HG03103 (cell line): ENCODE data around the gene ZIC5.
A peak's percentile ranks its signal among the peaks of the same experiment; 100 is the strongest.

ENCODE experiments used
- ATAC-seq: cut with Tn5 transposase; IDR thresholded peaks from one replicate; pipeline ENCODE4 v1.9.1; 2021; ENCODE audit warnings: low read depth; ENCODE audit not compliant: unreplicated experiment

ZIC5 gene

DNA sequence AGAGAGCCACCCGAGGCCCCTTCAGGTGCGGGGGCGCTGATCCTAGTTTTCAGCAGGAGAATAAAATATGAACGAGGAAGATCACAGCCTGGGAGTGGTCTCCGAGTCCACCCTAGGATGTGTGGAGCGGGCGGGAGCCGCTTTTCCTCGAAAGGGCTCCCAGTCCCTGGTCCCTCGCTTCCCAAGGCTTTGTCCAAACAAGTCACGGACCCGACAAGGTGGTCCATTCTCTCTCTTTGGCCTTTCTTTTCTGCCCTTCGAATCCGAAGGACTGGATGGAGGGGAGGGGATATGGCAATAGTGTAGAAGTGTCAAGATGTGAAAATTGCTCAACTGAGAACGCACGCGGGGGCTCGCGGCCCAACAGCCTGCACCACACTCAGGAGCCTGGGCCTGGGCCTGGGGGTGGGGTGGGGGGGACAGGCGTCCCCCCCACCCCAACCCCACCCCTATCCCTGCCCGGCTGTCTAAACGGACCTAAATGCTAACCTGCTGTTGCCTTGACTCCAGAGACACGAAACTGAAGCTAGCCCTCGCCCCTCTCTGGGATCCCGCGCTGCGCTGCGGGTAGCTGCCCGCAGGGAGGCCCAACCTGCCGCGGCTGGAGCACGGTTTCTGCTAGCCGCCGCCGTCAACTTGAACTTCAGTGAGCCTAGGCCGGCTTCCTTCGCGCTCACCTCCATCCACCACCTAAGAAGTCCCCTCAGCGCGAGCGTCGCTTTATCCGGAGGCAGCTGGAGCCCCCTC is 17.1 kb upstream of the ZIC5 start:
- ATAC-seq = no peak

DNA sequence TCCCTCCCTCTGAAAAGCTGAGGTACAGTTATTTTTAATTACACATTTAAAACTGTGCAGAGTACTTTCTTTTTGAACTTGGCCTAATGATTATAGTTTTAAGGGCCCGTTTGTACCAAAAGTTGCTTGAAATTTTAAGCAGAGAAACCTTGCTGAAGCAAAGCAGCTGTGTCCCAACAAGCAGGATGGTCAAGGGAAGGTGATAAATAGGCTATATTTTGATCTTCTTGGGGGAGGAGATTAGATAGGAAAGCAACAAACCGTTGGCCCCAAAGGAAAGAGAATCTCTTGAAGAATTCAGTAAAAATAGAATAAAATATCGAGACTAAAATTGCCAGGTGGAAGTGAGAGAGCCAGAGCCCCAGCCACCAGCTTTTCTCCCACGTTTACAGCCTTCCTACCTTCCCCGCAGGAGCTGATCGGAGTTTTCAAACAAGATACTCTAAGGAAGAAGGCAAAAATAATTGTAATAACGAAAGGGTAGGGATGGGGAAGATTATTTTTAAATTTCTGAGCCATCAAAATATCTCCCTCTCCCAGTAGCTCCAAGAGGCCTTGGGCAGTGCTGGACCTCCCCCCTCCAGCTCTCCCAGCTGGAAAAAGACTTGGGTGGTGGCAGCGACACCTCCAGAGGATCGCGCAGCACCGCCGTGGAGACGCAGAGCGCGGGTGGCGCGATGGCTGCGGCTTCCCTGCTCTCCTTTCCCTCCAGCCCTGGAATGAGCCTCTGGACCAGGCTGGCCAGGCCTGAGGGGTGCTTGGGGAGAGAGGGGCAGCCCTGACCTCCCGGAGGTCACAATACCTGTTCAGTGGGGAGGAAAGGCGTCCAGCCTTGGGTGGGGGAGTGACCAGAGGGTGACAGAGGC is 15.8 kb upstream of the ZIC5 start:
- no peak for ATAC-seq

DNA sequence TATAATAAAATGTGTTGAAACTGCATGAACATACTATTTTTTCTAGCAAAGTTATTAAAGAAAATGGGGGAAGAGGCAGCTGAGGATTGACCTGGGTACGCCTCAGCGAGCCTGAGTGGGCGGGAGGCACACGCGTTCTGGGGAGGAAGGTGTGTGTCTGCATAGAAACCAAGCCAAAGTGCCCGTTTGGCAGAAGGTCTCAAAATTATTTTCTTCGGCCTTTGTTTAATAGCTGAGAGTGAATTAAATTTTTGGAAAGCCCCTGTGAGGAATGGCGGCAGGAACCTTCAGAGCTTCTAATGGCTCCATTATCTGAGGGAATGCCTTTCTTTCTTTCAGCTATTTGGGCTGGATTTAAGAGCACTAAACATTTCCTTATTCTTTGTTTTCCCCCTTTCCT is 15.2 kb upstream of the ZIC5 start:
- no peak for ATAC-seq

DNA sequence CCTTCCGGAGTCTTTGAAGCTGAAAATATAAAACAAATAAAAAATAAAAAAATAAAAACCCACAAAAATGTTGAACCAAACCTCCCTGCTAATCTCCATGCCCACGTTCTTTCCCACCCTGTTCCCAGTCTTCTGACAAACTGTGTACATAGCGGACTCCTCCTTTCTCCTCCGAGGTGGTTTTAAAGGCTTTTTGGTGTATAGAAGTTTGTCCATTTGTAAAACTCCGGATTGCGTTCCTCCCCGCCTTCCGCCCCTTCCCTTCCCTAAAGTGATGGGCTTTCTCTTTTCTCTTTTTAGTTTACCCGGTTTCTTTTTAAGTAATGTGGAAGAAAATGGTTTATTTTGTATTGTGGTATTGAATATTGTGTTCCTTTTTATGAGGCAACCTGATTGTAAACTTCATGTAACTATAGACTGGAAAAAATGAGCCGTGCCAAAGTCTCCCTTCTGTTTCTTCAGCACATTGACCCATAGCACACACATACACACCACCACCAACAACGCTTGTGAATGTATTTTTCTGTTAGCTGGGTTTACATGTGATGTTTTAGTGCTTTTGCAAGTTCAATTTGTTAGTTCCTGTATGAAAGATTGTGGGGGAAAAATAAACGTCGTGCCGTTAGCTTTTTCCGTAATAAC is 14.4 kb upstream of the ZIC5 start:
- ATAC-seq = no peak

DNA sequence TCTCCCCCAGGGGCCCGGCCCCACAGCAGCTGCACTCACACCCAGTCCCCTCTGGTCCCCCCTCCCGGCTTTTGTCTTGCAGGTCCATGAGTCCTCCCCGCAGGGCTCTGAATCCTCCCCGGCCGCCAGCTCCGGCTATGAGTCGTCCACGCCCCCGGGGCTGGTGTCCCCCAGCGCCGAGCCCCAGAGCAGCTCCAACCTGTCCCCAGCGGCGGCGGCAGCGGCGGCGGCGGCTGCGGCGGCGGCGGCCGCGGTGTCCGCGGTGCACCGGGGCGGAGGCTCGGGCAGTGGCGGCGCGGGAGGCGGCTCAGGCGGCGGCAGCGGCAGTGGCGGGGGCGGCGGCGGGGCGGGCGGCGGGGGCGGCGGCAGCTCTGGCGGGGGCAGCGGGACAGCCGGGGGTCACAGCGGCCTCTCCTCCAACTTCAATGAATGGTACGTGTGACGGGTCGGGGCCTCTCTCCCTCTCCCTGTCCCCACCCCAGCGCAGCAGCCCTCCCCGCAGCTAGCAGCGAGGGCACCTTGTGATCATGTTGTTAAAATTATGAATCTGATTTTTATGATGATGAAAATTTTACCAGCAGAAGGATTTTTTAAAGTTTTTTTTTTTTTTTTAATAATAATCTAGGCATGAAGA is 13.8 kb upstream of the ZIC5 start:
- no peak for ATAC-seq

DNA sequence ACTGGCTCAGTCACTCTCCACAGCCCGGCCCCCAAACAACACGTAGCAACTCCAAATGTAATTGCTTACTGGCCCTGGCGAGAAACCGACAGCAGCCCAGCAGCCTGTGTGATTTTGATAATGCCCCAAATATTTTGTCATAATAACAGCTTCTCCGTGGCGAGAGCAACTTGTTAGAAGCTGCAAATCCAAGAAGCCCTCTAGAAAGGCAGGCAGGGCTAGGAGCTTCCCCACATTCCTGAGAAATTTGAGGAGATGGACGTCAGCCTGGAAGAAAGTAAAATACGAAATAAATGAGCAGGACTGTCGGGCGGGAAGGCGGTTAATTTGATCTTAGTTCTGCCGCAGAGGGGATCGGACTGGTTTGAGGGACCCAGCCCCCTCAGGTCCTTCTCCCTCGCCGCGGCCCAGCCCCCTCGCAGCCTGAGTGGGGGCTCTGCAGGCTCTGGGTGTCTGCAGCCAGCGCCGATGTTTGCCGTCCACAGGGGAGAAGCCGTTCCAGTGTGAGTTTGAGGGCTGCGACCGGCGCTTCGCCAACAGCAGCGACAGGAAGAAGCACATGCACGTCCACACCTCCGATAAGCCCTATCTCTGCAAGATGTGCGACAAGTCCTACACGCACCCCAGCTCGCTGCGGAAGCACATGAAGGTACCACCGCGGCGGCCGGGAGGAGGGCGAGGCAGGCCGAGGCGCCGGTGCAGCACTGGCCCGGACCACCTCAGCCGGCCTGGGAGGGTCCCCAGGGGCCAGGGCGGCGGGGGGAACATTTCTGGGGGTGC is 13.1 kb upstream of the ZIC5 start:
- ATAC-seq = no peak

DNA sequence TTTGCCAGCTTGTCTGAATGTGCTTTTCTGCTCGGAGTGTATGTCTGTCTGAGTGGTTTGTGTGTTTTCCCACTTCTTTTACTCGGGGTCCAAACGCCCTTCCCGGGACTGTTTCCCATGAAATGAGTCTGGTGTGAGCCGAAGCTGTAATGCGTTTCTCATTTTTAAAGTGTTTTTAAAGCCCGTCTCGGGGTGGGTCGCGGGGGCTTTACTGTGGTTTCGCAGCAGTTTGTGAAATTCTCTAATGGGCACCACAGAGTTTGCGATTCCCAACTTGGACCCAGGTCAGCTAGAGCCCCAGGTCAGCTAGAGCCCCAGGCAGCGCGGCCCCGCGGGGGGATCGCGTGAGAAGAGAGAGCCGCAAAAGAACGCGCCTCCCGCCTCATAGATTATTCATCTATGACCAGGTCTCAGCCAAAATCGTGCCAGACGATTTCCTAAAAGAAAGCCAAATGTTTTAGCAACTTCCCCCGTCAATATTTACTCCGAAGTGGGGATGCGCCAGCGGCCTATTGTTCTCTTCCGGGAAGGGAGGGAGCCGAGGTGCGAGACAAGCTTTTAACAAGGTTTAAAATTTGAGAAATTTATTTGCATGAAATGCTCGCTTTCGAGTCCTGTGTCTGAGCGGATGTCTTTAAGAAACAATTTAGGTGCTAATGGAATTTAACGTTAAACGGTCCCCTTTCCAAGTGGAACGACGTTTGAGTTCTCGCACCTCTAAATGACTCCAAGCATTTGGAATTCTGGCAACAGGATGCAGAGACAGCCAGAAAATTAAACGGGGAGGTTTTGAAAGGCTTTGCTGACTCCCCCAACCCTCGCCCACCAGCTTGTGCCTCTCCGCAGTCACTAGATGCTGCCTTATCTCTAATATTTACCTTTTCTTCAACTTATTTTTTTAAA is 12.2 kb upstream of the ZIC5 start:
- ATAC-seq = no peak

DNA sequence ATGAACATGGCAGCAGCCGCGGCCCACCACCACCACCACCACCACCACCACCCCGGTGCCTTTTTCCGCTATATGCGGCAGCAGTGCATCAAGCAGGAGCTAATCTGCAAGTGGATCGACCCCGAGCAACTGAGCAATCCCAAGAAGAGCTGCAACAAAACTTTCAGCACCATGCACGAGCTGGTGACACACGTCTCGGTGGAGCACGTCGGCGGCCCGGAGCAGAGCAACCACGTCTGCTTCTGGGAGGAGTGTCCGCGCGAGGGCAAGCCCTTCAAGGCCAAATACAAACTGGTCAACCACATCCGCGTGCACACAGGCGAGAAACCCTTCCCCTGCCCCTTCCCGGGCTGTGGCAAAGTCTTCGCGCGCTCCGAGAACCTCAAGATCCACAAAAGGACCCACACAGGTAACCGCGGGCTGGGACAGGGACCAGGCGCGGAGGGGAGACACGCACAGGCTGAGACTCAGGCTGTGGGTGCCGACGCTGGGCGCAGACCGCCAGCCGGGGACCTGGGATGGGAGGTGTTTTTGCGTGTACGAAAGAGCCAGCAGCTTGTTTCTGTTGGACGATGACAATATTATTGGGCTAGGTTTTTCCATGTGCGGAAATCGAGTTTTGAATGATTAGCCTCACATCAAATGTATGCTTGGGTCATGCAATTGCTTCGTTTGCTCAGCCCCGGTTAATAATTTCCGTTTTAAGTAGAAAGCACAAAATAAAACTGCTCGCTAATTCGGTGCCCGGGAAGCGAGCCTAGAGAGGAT is 11.3 kb upstream of the ZIC5 start:
- ATAC-seq = no peak

DNA sequence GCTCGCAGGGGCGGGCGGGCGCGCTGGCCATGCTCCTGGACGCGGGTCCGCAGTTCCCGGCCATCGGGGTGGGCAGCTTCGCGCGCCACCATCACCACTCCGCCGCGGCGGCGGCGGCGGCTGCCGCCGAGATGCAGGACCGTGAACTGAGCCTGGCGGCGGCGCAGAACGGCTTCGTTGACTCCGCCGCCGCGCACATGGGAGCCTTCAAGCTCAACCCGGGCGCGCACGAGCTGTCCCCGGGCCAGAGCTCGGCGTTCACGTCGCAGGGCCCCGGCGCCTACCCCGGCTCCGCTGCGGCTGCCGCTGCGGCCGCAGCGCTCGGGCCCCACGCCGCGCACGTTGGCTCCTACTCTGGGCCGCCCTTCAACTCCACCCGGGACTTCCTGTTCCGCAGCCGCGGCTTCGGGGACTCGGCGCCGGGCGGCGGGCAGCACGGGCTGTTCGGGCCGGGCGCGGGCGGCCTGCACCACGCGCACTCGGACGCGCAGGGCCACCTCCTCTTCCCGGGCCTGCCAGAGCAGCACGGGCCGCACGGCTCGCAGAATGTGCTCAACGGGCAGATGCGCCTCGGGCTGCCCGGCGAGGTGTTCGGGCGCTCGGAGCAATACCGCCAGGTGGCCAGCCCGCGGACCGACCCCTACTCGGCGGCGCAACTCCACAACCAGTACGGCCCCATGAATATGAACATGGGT is 10.6 kb upstream of the ZIC5 start:
- no peak for ATAC-seq

DNA sequence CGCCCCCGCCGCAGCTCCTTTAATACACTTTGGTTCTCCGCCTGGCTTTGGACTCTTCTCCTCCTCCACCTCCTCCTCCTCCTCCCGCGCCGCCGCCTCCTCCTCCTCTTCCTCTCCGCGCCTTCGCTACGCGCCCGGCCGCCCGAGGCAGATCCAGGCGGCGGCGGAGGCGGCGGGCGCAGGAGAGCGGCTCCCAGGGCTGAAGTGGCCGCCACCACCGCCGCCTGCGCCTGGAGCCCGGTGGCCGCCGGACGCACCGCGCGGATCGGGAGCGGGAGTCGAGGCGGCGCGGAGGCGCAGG is 10.1 kb upstream of the ZIC5 start, which contains the start of gene ZIC2:
ZIC2 (plus strand) TSS at position 50 of the 301 bp plus-strand sequence. CDS start 281 bp downstream, outside the sequence.
- ATAC-seq = no peak

DNA sequence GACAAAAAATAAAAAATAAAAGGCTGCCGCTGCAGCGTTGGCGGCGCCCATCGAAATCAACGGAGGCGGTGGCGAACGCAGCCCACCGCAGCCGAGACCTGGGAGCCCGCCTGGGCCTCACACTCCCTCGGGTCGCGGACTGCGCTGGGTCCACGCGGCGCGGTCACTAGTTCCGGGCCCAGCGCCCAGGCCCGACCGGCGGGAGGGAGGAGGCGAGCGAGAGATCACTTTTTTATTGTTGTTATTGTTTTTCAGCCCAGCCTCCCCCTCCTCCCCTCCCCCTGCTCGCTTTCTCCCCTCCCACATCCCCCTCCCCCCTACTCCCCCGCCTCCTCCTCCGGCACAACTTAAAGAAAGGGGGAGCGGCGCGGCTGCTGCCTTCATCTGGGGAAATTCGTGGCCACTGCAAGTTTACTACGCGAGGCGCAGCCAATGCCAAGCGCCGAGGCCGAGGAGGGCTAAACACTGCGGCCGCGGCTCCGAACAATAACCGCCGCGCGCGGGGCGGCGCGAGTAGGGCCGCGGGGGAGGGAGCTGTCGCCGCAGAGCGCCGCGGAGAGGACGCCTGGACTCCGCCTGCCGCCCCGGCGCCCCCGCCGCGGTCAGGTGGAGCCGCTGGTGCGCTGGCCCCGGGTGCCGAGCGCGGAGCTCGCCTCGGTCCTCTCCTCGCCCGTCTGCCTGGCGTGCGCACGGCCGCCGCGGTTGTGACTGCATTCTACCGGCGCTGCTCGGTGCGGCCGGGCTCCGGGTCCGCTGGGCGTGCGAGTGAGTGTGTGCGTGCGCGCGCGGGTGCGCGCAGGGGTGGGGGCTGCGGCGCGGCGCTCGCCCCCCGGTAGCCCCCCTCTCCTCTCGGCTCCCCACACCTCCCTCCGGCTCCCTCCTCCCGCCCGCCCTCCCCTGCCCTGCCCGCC is 9.5 kb upstream of the ZIC5 start:
- ATAC-seq = no peak

DNA sequence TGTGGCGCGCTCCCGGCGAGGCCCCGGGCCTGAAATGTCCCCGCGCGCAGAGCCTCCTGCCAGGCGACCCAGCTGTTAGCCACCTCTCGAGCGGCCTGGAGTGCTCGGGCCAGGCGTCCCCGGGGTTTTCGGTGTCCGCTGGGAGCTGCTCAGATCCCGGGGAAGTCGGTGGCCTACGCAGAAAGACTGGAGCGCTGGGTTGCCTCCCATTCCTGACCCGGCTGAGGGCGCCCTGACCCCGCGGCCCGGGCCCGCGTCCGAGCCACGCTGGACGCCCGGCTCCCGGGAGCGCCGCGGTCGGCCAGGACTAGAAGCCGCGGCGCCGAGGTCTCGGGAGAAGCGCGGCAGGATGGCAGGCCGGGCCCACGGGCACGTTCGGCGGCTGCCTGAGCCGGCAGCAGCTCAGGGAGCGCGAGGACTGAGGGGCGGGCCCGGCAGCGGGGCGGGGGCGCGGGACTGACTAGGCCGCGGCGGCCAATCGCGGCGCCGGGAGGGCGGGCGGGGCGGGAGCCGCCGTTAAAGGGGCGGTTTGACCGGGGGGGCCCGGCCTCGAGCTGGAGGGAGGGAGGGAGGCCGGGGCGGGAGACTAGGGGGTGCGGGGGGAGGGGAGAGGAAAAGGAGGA is 8.7 kb upstream of the ZIC5 start:
- peak; percentile 66 for ATAC-seq

DNA sequence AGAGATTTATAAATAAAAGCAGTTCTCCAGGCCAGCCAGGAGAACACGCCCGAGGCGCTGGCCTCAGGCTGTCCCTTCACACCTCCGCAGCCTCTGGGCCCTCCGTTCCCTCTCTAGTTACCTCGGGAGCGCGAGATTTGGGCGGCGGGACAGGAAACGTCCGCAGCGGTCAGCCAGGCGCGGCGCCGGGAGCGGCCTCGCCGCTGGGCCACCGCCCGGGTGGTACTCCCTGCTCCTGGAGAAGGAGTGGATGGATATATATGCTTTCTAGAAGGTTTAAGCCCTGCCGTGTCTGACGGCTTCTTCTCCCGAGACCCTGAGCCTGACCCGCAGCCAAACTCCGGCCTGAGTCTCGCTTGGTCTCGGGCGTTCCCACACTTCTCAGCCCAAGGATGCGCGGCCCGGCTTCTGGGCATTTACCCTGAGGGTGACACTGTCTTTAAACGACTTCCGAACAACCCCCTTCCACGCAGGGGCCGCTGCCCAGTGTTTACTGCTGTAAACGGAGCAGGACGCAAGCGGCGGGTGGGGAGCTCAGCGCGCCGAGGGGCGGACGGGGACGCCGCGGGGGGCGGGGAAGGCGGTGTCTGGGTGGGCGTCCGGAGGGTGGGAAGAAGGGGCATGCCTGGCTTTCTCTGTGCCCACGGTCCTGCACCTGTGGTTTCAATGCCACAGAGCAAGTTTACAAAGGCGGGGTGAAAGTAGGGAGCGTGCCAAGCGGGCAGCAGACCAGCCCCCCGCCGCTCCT is 8.1 kb upstream of the ZIC5 start:
- no peak for ATAC-seq

DNA sequence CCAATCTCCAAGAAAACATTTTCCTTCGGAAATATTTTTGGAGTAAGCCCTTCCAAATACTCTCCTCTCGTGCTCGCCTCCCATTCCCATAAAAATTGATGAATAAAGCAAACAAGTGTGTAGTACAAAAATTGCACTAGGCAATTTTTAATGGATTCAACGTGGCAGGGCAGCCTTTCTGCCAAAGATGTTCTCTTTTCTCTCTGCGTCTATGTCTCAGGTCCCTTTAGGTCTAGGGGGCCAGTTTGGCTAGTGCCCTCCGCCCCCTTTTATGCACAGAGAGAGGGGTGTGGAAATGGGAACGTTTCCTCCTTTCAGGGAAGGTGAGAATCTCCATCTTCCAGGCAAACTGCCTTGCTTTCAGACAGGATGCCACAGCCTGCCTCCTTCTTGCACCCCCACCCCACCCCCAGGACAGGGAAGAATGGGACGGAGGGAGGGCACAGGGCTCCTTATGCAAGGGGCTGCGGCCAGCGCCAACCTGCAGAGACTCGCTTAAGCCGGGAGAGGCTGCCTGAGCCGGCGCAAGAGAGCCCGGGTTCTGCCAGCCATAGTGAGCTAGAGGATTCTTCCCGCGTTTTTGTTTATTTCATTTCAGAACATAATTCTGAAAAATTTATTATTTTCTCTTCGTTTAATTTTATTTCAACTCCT is 7.4 kb upstream of the ZIC5 start:
- no peak for ATAC-seq
